Endothelial cell of umbilical vein (primary cell): ENCODE measurements around the gene CAPN8.

ENCODE experiments used
- EZH2 ChIP-seq: IDR thresholded peaks from 2 replicates; pipeline ENCODE4 v1.6.1; 2012; ENCODE audit warnings: borderline replicate concordance, low read depth, mild to moderate bottlenecking, moderate library complexity, low read length, inconsistent platforms; ENCODE audit not compliant: severe bottlenecking
- MYC ChIP-seq: IDR thresholded peaks from one replicate; pipeline ENCODE4 v1.6.1; 2011; ENCODE audit warnings: mild to moderate bottlenecking, low read depth, low read length
- POLR2A ChIP-seq: IDR thresholded peaks from 2 replicates; pipeline ENCODE4 v1.6.1; 2012; ENCODE audit warnings: low read depth, mild to moderate bottlenecking, control low read depth, low read length
- POLR2AphosphoS5 ChIP-seq: IDR thresholded peaks from 2 replicates; pipeline ENCODE4 v1.6.1; 2012; ENCODE audit warnings: low read depth, mild to moderate bottlenecking, control low read depth, low read length, moderate library complexity; ENCODE audit not compliant: insufficient read depth
- TF ChIP-seq, protein P1 (sequence below): IDR thresholded peaks from 2 replicates; pipeline ENCODE4 v1.6.1; 2011; ENCODE audit not compliant: insufficient read depth, insufficient read length
- TF ChIP-seq, protein P2 (sequence below), 2 donors: IDR thresholded peaks; 1 replicate in 1 of 2; 2 replicates in 1 of 2; pipeline ENCODE4 v1.5.1; 2011; ENCODE audit warnings: low read length in 2 of 2, mild to moderate bottlenecking in 2 of 2, moderate library complexity in 2 of 2, control low read depth in 1 of 2, inconsistent platforms in 1 of 2, low read depth in 1 of 2; ENCODE audit not compliant: insufficient read depth in 1 of 2; ENCODE audit errors: extremely low read depth in 1 of 2

DNA sequence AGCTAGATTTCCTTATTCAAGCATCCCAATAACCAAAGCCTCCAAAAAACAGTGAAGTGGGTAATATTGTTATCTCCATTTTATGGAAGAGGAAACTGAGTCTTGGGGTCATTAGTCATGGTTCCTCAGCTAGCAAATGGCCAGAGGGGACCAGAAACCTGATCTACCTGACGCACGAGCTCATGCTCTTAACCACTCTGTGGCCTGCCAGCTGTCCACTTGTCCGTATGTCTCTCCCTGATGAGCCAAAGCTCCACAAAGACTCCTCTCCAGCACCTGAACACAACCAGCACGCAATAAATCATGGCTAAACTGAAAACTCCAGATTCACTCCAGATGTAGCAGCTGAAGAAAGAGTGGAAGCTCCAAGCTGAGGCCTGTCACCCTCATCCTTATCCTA is 5.8 kb downstream of the CAPN8 start:
- TF ChIP-seq, protein P1, sequence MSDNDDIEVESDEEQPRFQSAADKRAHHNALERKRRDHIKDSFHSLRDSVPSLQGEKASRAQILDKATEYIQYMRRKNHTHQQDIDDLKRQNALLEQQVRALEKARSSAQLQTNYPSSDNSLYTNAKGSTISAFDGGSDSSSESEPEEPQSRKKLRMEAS = no peak
- TF ChIP-seq, protein P2, sequence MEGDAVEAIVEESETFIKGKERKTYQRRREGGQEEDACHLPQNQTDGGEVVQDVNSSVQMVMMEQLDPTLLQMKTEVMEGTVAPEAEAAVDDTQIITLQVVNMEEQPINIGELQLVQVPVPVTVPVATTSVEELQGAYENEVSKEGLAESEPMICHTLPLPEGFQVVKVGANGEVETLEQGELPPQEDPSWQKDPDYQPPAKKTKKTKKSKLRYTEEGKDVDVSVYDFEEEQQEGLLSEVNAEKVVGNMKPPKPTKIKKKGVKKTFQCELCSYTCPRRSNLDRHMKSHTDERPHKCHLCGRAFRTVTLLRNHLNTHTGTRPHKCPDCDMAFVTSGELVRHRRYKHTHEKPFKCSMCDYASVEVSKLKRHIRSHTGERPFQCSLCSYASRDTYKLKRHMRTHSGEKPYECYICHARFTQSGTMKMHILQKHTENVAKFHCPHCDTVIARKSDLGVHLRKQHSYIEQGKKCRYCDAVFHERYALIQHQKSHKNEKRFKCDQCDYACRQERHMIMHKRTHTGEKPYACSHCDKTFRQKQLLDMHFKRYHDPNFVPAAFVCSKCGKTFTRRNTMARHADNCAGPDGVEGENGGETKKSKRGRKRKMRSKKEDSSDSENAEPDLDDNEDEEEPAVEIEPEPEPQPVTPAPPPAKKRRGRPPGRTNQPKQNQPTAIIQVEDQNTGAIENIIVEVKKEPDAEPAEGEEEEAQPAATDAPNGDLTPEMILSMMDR (IDR thresholded peaks at IDR 0.05; ENCODE audit: extremely low read depth in 1 of 2, insufficient read depth in 1 of 2, low read depth in 1 of 2, low read length in 2 of 2) = no peak
- TF ChIP-seq POLR2AphosphoS5 (no peak), POLR2A (no peak), EZH2 (no peak), MYC (no peak)
